ENCODE measurements around the gene KLK15.

- TF ChIP-seq CTCF (IDR thresholded peaks at IDR 0.05; ENCODE audit: extremely low read depth in 1 of 2, insufficient read depth in 1 of 2, low read depth in 1 of 2, low read length in 2 of 2) (no peak), EZH2 (IDR thresholded peaks at IDR 0.05; ENCODE audit: borderline replicate concordance, low read depth, low read length, severe bottlenecking) (no peak), POLR2AphosphoS5 (IDR thresholded peaks at IDR 0.05; ENCODE audit: insufficient read depth, low read depth, low read length) (no peak), MAX (IDR thresholded peaks at IDR 0.05; ENCODE audit: insufficient read depth, insufficient read length) (no peak), MYC (IDR thresholded peaks at IDR 0.05; ENCODE audit: low read depth, low read length) (no peak), POLR2A (IDR thresholded peaks at IDR 0.05; ENCODE audit: low read depth, low read length) (no peak), FOS (IDR thresholded peaks at IDR 0.05; ENCODE audit: borderline replicate concordance, insufficient read depth, low read length) (no peak), JUN (IDR thresholded peaks at IDR 0.05; ENCODE audit: borderline replicate concordance, insufficient read depth, insufficient read length, low read depth) (no peak), GATA2 (IDR thresholded peaks at IDR 0.05; ENCODE audit: insufficient read depth, insufficient read length, low read depth, low read length) (no peak)
Observed at GRCh38 chr19:50833117-50833801, at the start of gene KLK15.

Data from endothelial cell of umbilical vein (primary cell).